PC-3 (cell line): ENCODE data around the gene CCDC154. TPM values are rescaled to one million over a fixed set of nuclear protein-coding genes. Genes with fewer than 3 reads are reported as not detected.

ENCODE experiments used
- ATAC-seq: fragments of 200-7000 bp; cut with Tn5 transposase; 2 replicates; pipeline ENCODE4 v1.9.1; 2020; ENCODE audit warnings: mild to moderate bottlenecking, moderate library complexity
- BruUV-seq: library from RNA; stranded (reverse); fragments of 400-500 nt; replicated peaks from 2 replicates; lab custom pipeline; 2021; lab: Mats Ljungman, UMichigan
- CTCF ChIA-PET: fragments of 300-600 bp; sonication (Branson Sonifier 250); formaldehyde crosslinking; loops from one replicate; lab custom pipeline; 2022; ENCODE audit warnings: antibody characterized with exemption; lab: Charles Lee
- POLR2A ChIA-PET: fragments of 300-600 bp; sonication (Branson Sonifier 250); formaldehyde crosslinking; loops from one replicate; lab custom pipeline; 2022; ENCODE audit warnings: antibody characterized with exemption; ENCODE audit not compliant: unreplicated experiment; lab: Charles Lee
- DNase-seq: peaks from one replicate; pipeline ENCODE4 v3.0.0-alpha.2; 2015
- H2AFZ ChIP-seq: fragments of 300-600 bp; sonication (generic); 2 replicates; pipeline ENCODE4 v1.6.0; 2016; ENCODE audit warnings: antibody characterized with exemption, low read length
- H3F3A ChIP-seq: fragments of 300-600 bp; sonication (generic); one replicate; pipeline ENCODE4 v1.6.0; 2017; ENCODE audit warnings: antibody characterized with exemption, low read length, control low read depth, mild to moderate bottlenecking; ENCODE audit not compliant: unreplicated experiment
- H3K27ac ChIP-seq: fragments of 300-600 bp; sonication (generic); 2 replicates; pipeline ENCODE4 v1.5.1; 2016; ENCODE audit warnings: mild to moderate bottlenecking, low read length
- H3K27me3 ChIP-seq: fragments of 300-600 bp; sonication (generic); 2 replicates; pipeline ENCODE4 v1.6.1; 2016; ENCODE audit warnings: low read length, mixed read lengths
- H3K36me3 ChIP-seq: fragments of 300-600 bp; sonication (generic); 2 replicates; pipeline ENCODE4 v1.6.1; 2016; ENCODE audit warnings: low read depth, mixed run types, low read length, mixed read lengths
- H3K4me1 ChIP-seq: fragments of 300-600 bp; sonication (generic); 2 replicates; pipeline ENCODE4 v1.5.1; 2016; ENCODE audit warnings: low read length; ENCODE audit not compliant: insufficient read depth
- H3K4me2 ChIP-seq: fragments of 300-600 bp; sonication (generic); 2 replicates; pipeline ENCODE4 v1.6.0; 2016; ENCODE audit warnings: low read length
- H3K4me3 ChIP-seq: fragments of 300-600 bp; sonication (generic); 2 replicates; pipeline ENCODE4 v1.5.1; 2016; ENCODE audit warnings: mild to moderate bottlenecking, low read length, mixed read lengths
- H3K79me2 ChIP-seq: fragments of 300-600 bp; sonication (generic); 2 replicates; pipeline ENCODE4 v1.6.1; 2017; ENCODE audit warnings: low read length, mixed read lengths
- H3K9ac ChIP-seq: fragments of 300-600 bp; sonication (generic); 2 replicates; pipeline ENCODE4 v1.6.0; 2016; ENCODE audit warnings: mild to moderate bottlenecking, low read length
- H3K9me2 ChIP-seq: fragments of 300-600 bp; sonication (generic); replicated peaks from 2 replicates; pipeline ENCODE4 v1.6.1; 2016; ENCODE audit warnings: mixed run types, low read length, mixed read lengths
- H3K9me3 ChIP-seq: fragments of 300-600 bp; sonication (generic); 2 replicates; pipeline ENCODE4 v1.6.1; 2016; ENCODE audit warnings: low read length, mixed read lengths
- H4K20me1 ChIP-seq: fragments of 300-600 bp; sonication (generic); 2 replicates; pipeline ENCODE4 v1.6.1; 2016; ENCODE audit warnings: low read length, mixed read lengths
- EZH2 ChIP-seq: fragments of 300-600 bp; sonication (generic); IDR thresholded peaks from one replicate; pipeline ENCODE4 v1.6.1; 2017; ENCODE audit warnings: antibody characterized with exemption, mild to moderate bottlenecking, low read length; ENCODE audit not compliant: unreplicated experiment
- EZH2phosphoT487 ChIP-seq: fragments of 300-600 bp; sonication (generic); IDR thresholded peaks from 2 replicates; pipeline ENCODE4 v1.6.1; 2018; ENCODE audit warnings: mild to moderate bottlenecking, antibody characterized with exemption, low read length, borderline replicate concordance
- intact Hi-C: fragments of 100-400 bp; cut with micrococcal nuclease; formaldehyde crosslinking; loops from 2 replicates; pipeline ENCODE4 v1.9.0; 2023
- total RNA-seq: library from RNA; depleted of rRNA; stranded (reverse); fragments of >200 nt; gene quantifications from 2 replicates; pipeline ENCODE4 v1.2.3, GENCODE V29; 2014
- TF ChIP-seq, protein P1 (sequence below): fragments of 300-600 bp; sonication (generic); conservative IDR thresholded peaks from 2 replicates; pipeline ENCODE4 v1.5.1; 2017; ENCODE audit warnings: antibody characterized with exemption, low read depth, mild to moderate bottlenecking, low read length

The CCDC154 gene
- total RNA-seq, 1 experiment from 2014 or later = not detected

DNA sequence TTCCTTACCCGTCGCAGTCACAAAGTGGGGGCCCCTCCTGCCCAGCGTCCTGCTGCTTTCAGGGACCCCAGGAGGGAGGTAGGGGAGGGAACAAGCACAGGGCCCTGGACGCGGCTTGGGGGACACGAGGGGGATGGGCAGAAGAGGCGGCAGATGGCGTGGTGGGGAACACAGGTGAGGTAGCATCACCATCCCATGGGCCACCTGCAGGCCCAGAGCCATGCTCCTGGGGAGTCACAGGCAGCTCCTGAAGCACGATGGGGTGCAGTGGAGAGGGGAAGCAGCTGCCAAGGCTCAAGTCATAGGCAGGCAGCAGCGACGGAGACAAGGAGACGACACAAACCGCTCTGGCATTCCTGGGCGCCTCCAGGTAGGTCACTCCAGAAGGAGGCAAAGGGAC is 40.6 kb downstream of the CCDC154 start:
- H3K79me2 ChIP-seq = 0 out of 2 replicates have a peak, but pooled peaks cover 3% of the 10 kb centered on the region
- no peak overlapping the region for H3K4me3 ChIP-seq
- ATAC-seq = no peak
- intact Hi-C loops = no loop called here
- H3F3A ChIP-seq = no peaks in the 10 kb centered on the region
- H3K4me1 ChIP-seq = no peaks in the 10 kb centered on the region
- no peak overlapping the region for H3K27ac ChIP-seq
- no peaks in the 10 kb centered on the region for H3K36me3 ChIP-seq
- no peaks in the 10 kb centered on the region for H3K27me3 ChIP-seq
- CTCF ChIA-PET = no interaction called here
- no peak overlapping the region for H2AFZ ChIP-seq
- POLR2A ChIA-PET = no interaction called here
- no peak for TF ChIP-seq EZH2
- TF ChIP-seq, protein P1, sequence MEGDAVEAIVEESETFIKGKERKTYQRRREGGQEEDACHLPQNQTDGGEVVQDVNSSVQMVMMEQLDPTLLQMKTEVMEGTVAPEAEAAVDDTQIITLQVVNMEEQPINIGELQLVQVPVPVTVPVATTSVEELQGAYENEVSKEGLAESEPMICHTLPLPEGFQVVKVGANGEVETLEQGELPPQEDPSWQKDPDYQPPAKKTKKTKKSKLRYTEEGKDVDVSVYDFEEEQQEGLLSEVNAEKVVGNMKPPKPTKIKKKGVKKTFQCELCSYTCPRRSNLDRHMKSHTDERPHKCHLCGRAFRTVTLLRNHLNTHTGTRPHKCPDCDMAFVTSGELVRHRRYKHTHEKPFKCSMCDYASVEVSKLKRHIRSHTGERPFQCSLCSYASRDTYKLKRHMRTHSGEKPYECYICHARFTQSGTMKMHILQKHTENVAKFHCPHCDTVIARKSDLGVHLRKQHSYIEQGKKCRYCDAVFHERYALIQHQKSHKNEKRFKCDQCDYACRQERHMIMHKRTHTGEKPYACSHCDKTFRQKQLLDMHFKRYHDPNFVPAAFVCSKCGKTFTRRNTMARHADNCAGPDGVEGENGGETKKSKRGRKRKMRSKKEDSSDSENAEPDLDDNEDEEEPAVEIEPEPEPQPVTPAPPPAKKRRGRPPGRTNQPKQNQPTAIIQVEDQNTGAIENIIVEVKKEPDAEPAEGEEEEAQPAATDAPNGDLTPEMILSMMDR = no peak
- no peak for TF ChIP-seq EZH2phosphoT487
- no peaks in the 10 kb centered on the region for H3K9me3 ChIP-seq
- no peak overlapping the region for H3K4me2 ChIP-seq
- no TSS peak for BruUV-seq
- H3K9me2 ChIP-seq = no peaks in the 10 kb centered on the region
- no peak overlapping the region for H3K9ac ChIP-seq
- DNase-seq = no peak
- no peaks in the 10 kb centered on the region for H4K20me1 ChIP-seq

DNA sequence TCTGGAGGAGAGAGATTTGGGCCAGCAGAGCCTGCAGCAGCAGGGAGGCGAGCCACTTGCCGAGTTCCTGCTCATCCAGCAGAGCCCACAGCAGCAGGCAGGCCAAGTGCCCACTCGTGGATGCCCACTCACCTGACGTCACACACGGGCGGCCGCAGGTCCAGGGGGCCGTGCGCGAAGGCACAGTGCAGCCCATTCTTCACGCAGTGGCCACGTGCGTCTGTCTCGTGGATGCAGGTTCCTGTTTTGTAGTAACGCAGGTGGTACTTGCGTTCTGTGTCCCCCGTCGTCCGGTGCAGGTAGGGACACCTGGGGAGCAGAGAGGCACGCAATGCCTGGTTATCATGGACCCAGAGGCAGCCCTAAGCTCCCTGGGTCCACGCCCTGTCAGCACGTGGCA is 41.3 kb downstream of the CCDC154 start:
- Histone ChIP-seq H3K79me2 (0 out of 2 replicates have a peak, but pooled peaks cover 3% of the 10 kb centered on the region), H3K4me2 (no peak overlapping the region), H3K4me3 (no peak overlapping the region), H3K9me2 (no peaks in the 10 kb centered on the region), H3K27ac (no peak overlapping the region), H3K9ac (no peak overlapping the region), H3K9me3 (no peaks in the 10 kb centered on the region), H3F3A (no peaks in the 10 kb centered on the region), H3K4me1 (no peaks in the 10 kb centered on the region), H3K36me3 (no peaks in the 10 kb centered on the region), H2AFZ (no peak overlapping the region), H4K20me1 (no peaks in the 10 kb centered on the region), H3K27me3 (no peaks in the 10 kb centered on the region)
- ChIA-PET CTCF (no interaction called here), POLR2A (no interaction called here)
- TF ChIP-seq EZH2 (no peak), EZH2phosphoT487 (no peak)
- TF ChIP-seq, protein P1 = no peak
- intact Hi-C loops = no loop called here
- no peak for DNase-seq
- ATAC-seq = no peak
- no TSS peak for BruUV-seq

DNA sequence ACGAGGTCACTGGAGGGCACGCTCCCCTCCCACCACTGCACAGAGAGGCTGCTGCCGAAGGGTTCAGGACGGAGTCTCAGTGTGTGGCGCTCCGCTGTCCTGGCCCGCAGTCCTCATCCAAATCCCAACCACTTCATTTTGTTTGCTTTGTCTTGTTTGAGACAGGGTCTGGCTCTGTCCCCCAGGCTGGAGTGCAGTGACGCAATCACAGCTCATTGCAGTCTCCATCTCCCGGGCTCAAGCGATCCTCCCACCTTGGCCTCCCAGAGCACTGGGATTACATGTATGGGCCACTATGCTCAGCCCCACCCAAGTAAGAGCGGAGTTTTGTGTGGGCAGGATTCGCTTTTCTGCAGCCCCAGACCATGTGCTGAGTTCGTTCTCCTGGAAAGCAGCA is 42.6 kb downstream of the CCDC154 start:
- Histone ChIP-seq H4K20me1 (no peaks in the 10 kb centered on the region), H3K4me1 (no peaks in the 10 kb centered on the region), H3K4me3 (no peak overlapping the region), H3K9me3 (no peaks in the 10 kb centered on the region), H3K9ac (no peak overlapping the region), H3K9me2 (no peaks in the 10 kb centered on the region), H3K79me2 (no peaks in the 10 kb centered on the region), H2AFZ (no peak overlapping the region), H3K4me2 (no peak overlapping the region), H3F3A (no peaks in the 10 kb centered on the region), H3K27ac (no peak overlapping the region), H3K36me3 (no peaks in the 10 kb centered on the region), H3K27me3 (no peaks in the 10 kb centered on the region)
- ChIA-PET CTCF (no interaction called here), POLR2A (no interaction called here)
- TF ChIP-seq, protein P1 = no peak
- no peak for TF ChIP-seq EZH2
- TF ChIP-seq EZH2phosphoT487 = no peak
- intact Hi-C loops = no loop called here
- BruUV-seq = no TSS peak
- DNase-seq (no peak), ATAC-seq (no peak)
